ENCODE data around the gene INAVA. TPM values are rescaled to one million over a fixed set of nuclear protein-coding genes. Genes with fewer than 3 reads are reported as not detected.

Gene INAVA
- total RNA-seq, 1 experiment from 2014 or later: 36.8 TPM

DNA sequence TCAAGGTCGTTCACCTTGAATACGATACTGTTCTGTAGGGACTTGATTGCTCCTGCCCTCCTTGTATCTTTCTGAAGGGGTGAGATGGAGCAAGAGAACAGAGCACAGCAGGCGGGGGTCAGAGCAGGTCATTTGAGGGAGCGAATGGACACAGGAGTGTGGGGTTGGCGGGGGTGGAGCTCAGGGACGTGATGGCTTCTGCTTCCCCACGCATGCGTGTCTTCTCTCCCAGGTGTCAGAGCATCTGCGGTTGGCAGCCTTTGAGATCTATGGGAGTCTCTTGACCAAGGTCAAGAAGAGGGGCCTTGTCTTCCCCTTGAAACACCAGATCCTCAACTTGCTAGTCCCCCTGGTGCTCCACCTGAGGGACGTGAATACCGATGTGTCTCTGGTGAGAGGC, 63.9 kb downstream of the INAVA start:
- no peak overlapping the region for H3K27ac ChIP-seq (ENCODE audit: insufficient read length, low read depth, low read length)
- H3K4me2 ChIP-seq (ENCODE audit: insufficient read depth, insufficient read length, low read length): no peak overlapping the region
- H3K79me2 ChIP-seq (ENCODE audit: insufficient read depth, low read length): no peaks in the 10 kb centered on the region
- peaks cover 5% of the 10 kb centered on the region for H3K27me3 Mint-ChIP-seq (ENCODE audit: low read depth)
- no peak overlapping the region for H2AK5ac ChIP-seq (ENCODE audit: insufficient read length, low read length)
- no peak overlapping the region for H4K91ac ChIP-seq (ENCODE audit: insufficient read length, low read depth, low read length)
- H4K20me1 ChIP-seq (ENCODE audit: control insufficient read depth, insufficient read depth, insufficient read length): no peaks in the 10 kb centered on the region
- no peak overlapping the region for H3K14ac ChIP-seq (ENCODE audit: insufficient read depth, low read length)
- no peak overlapping the region for H2BK5ac ChIP-seq (ENCODE audit: insufficient read length, low read length)
- no peak overlapping the region for H3K4ac ChIP-seq (ENCODE audit: low read depth, low read length)
- H3K79me1 ChIP-seq (ENCODE audit: insufficient read depth, low read depth, low read length, poor library complexity, severe bottlenecking): no peaks in the 10 kb centered on the region
- H2BK12ac ChIP-seq (ENCODE audit: insufficient read length, low read depth, low read length): no peak overlapping the region
- H3K56ac ChIP-seq (ENCODE audit: insufficient read length, low read depth, low read length): no peak overlapping the region
- H2BK15ac ChIP-seq (ENCODE audit: low read depth, low read length): no peak overlapping the region
- H3K27me3 ChIP-seq (ENCODE audit: insufficient read depth, low read length): no peaks in the 10 kb centered on the region
- no peak overlapping the region for H4K8ac ChIP-seq (replicated peaks; ENCODE audit: insufficient read length, low read depth, low read length)
- TF ChIP-seq, protein P1, sequence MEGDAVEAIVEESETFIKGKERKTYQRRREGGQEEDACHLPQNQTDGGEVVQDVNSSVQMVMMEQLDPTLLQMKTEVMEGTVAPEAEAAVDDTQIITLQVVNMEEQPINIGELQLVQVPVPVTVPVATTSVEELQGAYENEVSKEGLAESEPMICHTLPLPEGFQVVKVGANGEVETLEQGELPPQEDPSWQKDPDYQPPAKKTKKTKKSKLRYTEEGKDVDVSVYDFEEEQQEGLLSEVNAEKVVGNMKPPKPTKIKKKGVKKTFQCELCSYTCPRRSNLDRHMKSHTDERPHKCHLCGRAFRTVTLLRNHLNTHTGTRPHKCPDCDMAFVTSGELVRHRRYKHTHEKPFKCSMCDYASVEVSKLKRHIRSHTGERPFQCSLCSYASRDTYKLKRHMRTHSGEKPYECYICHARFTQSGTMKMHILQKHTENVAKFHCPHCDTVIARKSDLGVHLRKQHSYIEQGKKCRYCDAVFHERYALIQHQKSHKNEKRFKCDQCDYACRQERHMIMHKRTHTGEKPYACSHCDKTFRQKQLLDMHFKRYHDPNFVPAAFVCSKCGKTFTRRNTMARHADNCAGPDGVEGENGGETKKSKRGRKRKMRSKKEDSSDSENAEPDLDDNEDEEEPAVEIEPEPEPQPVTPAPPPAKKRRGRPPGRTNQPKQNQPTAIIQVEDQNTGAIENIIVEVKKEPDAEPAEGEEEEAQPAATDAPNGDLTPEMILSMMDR (conservative IDR thresholded peaks at IDR 0.05): no peak
- no peak overlapping the region for H3T11ph ChIP-seq (ENCODE audit: low read length)
- WGBS (ENCODE audit: extremely low coverage, insufficient read length, low lambda C conversion rate): no CpG with 5 or more reads among the region's 11 CpGs
- no peaks in the 10 kb centered on the region for H3K4me1 ChIP-seq (ENCODE audit: insufficient read depth, low read length)
- H3K9ac ChIP-seq (ENCODE audit: extremely low read depth, insufficient read length, low read length): no peak overlapping the region
- H4K5ac ChIP-seq (ENCODE audit: insufficient read length, low read depth, low read length): no peak overlapping the region
- H2BK120ac ChIP-seq (ENCODE audit: low read depth, low read length, poor library complexity, severe bottlenecking): no peak overlapping the region
- H2BK20ac ChIP-seq (ENCODE audit: low read depth, low read length, poor library complexity, severe bottlenecking): no peak overlapping the region
- H3K27ac Mint-ChIP-seq: peak overlapping the region in 1 of 3 experiments; percentile 29; a peak in 1 of 7 replicates
- H3K4me3 Mint-ChIP-seq: no peak overlapping the region
- peaks cover 6 to 11% of the 10 kb centered on the region in 2 experiments for H3K4me1 Mint-ChIP-seq
- no peaks in the 10 kb centered on the region for H3K36me3 Mint-ChIP-seq (ENCODE audit: insufficient read depth in 1 of 3, low read depth in 3 of 3)
- no peaks in the 10 kb centered on the region for H3K9me3 Mint-ChIP-seq
- no peaks in the 10 kb centered on the region for H3K23me2 ChIP-seq (ENCODE audit: insufficient read length, low read depth, low read length, poor library complexity, severe bottlenecking)
- no peak overlapping the region for H3K23ac ChIP-seq (ENCODE audit: insufficient read length, low read depth, low read length)
- DNase-seq: peak; percentile 20
- H3K9me3 ChIP-seq (ENCODE audit: control insufficient read depth, low read depth, low read length): no peaks in the 10 kb centered on the region
- H2AFZ ChIP-seq (ENCODE audit: low read length): no peak overlapping the region
- no peak overlapping the region for H3K18ac ChIP-seq (ENCODE audit: insufficient read length, low read depth, low read length)

All from H9 (cell line).